ENCODE results near the gene DGKA.

DGKA gene

GRCh38 chr12:55955344-55955743 lies 24.4 kb downstream of the DGKA start:
- DNase-seq (ENCODE audit: low read depth): no peak
- H3K4me3 ChIP-seq (ENCODE audit: low read depth, low read length): no peak overlapping the region
- TF ChIP-seq CTCF (conservative IDR thresholded peaks at IDR 0.05; ENCODE audit: low read depth, low read length): no peak

- TF ChIP-seq CTCF (conservative IDR thresholded peaks at IDR 0.05; ENCODE audit: low read depth, low read length): peak; percentile 40
- DNase-seq (ENCODE audit: low read depth): peak; percentile 36
- no peak overlapping the region for H3K4me3 ChIP-seq (ENCODE audit: low read depth, low read length)
These were observed 25.0 kb downstream of the DGKA start for GRCh38 chr12:55955800-55956508.

- no peak for TF ChIP-seq CTCF (conservative IDR thresholded peaks at IDR 0.05; ENCODE audit: low read depth, low read length)
- no peak for DNase-seq (ENCODE audit: low read depth)
- H3K4me3 ChIP-seq (ENCODE audit: low read depth, low read length): no peak overlapping the region
These were observed 26.3 kb downstream of the DGKA start for GRCh38 chr12:55957106-55957859.

GRCh38 chr12:55963760-55964159 lies 32.8 kb downstream of the DGKA start:
- DNase-seq (ENCODE audit: low read depth): no peak
- H3K4me3 ChIP-seq (ENCODE audit: low read depth, low read length): no peak overlapping the region
- TF ChIP-seq CTCF (conservative IDR thresholded peaks at IDR 0.05; ENCODE audit: low read depth, low read length): no peak

GRCh38 chr12:55965240-55965639 lies 34.3 kb downstream of the DGKA start:
- no peak overlapping the region for H3K4me3 ChIP-seq (ENCODE audit: low read depth, low read length)
- no peak for TF ChIP-seq CTCF (conservative IDR thresholded peaks at IDR 0.05; ENCODE audit: low read depth, low read length)
- no peak for DNase-seq (ENCODE audit: low read depth)

GRCh38 chr12:55965941-55966407 lies 35.0 kb downstream of the DGKA start, which contains the start of gene PMEL:
PMEL (minus strand) TSS chr12:55966042; CDS start chr12:55966011, 31 bp downstream.
- peak; percentile 18 for DNase-seq (ENCODE audit: low read depth)
- TF ChIP-seq CTCF (conservative IDR thresholded peaks at IDR 0.05; ENCODE audit: low read depth, low read length): no peak

More at GRCh38 chr12:55965941-55966407, 35.0 kb downstream of the DGKA start, which contains the start of gene PMEL:
- H3K4me3 ChIP-seq (ENCODE audit: low read depth, low read length): peak within 1 kb of the TSS; percentile 87

Measured in choroid plexus epithelial cell (primary cell).